T-helper 2 cell (primary cell): ENCODE data around the gene SNAP23.

Experiments
- DNase-seq, 5 experiments: peaks; one replicate each; pipeline versions ENCODE4 v3.0.0 to v3.0.0-alpha.2; 2012 to 2022

Gene SNAP23

GRCh38 chr15:42575188-42576039 lies 80.0 kb downstream of the SNAP23 start, which contains the start of gene STARD9:
TSS of gene STARD9 (plus strand) at chr15:42575606. CDS start at chr15:42575716, 110 bp downstream.
- peak; percentile 87 to 96 (median 89) for DNase-seq

GRCh38 chr15:42576040-42576594 lies 80.7 kb downstream of the SNAP23 start:
- no peak for DNase-seq

- DNase-seq: peak in 1 of 5 experiments; percentile 41
Measured at GRCh38 chr15:42576776-42577175, 81.3 kb downstream of the SNAP23 start.

- DNase-seq: peak in 1 of 5 experiments; percentile 47
Measured at GRCh38 chr15:42577514-42578031, 82.1 kb downstream of the SNAP23 start.

- no peak for DNase-seq
Measured at GRCh38 chr15:42578984-42579537, 83.6 kb downstream of the SNAP23 start.

GRCh38 chr15:42581272-42581730 lies 85.9 kb downstream of the SNAP23 start:
- peak; percentile 50 to 91 (median 64) for DNase-seq
